ENCODE measurements around the gene SCLY. TPM values are rescaled to one million over a fixed set of nuclear protein-coding genes. Genes with fewer than 3 reads are reported as not detected.

SCLY gene
- total RNA-seq, 4 donors from 2014 or later, result 13.6 to 23.3 (median 17.6) TPM

DNA sequence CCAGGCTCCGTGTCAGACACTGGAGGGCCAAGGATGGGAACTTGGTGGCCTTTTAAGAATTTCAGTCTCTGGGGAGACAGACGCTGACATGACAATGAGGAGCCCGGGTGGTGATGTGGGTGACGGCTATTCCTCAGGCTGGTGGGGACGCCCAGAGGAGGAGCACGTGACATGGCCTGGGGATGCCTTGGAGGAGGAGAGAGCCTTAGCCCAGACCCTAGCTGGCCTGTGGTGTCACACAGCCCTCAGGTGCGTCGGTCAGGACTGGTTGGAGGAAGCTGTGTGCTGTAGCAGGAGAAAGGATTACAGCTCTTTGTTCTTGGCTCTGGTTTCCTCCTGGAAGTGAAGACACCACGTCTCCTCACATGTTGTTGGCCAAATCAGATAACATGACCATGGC is 40.0 kb upstream of the SCLY start:
- Histone ChIP-seq H3K27ac (no peak overlapping the region), H3K4me3 (no peak overlapping the region), H3K4me1 (no peaks in the 10 kb centered on the region), H3K27me3 (no peaks in the 10 kb centered on the region), H3K9me3 (no peaks in the 10 kb centered on the region), H3K36me3 (peaks cover 0 to 37% (median 0%) of the 10 kb centered on the region in 3 donors)
- 96 to 97% methylated on average over 9 of the region's 9 CpGs for WGBS, 2 donors
- TF ChIP-seq POLR2A (IDR thresholded peaks at IDR 0.05), result no peak
- TF ChIP-seq, protein P1, sequence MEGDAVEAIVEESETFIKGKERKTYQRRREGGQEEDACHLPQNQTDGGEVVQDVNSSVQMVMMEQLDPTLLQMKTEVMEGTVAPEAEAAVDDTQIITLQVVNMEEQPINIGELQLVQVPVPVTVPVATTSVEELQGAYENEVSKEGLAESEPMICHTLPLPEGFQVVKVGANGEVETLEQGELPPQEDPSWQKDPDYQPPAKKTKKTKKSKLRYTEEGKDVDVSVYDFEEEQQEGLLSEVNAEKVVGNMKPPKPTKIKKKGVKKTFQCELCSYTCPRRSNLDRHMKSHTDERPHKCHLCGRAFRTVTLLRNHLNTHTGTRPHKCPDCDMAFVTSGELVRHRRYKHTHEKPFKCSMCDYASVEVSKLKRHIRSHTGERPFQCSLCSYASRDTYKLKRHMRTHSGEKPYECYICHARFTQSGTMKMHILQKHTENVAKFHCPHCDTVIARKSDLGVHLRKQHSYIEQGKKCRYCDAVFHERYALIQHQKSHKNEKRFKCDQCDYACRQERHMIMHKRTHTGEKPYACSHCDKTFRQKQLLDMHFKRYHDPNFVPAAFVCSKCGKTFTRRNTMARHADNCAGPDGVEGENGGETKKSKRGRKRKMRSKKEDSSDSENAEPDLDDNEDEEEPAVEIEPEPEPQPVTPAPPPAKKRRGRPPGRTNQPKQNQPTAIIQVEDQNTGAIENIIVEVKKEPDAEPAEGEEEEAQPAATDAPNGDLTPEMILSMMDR (IDR thresholded peaks at IDR 0.05), result no peak
- no peak for TF ChIP-seq EP300 (IDR thresholded peaks at IDR 0.05)
- DNase-seq (ENCODE audit: low spot score in 2 of 2), result no peak

DNA sequence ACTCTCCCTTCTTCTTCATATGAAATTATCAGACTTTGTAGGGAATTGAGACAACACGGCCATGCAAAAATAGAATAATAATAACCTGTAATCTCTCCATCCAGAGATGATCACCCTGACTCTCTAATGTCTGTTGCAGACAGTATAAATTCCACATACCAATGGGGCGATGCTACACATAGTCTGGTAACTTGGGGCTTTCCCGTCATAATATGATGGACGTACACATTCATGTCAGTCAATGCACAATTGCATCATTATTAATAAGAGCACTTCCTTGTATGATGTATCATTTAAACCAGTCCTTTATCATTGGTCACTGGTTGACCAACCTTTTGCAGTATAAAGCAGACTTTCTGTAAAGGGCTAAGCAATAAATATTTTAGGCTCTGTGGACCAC is 39.5 kb upstream of the SCLY start:
- TF ChIP-seq EP300 (IDR thresholded peaks at IDR 0.05), result no peak
- TF ChIP-seq POLR2A (IDR thresholded peaks at IDR 0.05), result no peak
- TF ChIP-seq, protein P1 (IDR thresholded peaks at IDR 0.05), result no peak
- Histone ChIP-seq H3K27ac (no peak overlapping the region), H3K36me3 (peaks cover 0 to 42% (median 0%) of the 10 kb centered on the region in 3 donors), H3K4me1 (no peaks in the 10 kb centered on the region), H3K4me3 (no peak overlapping the region), H3K9me3 (no peaks in the 10 kb centered on the region), H3K27me3 (no peaks in the 10 kb centered on the region)
- DNase-seq (ENCODE audit: low spot score in 2 of 2), result no peak
- 76 to 82% methylated on average over 4 of the region's 4 CpGs for WGBS, 2 donors

DNA sequence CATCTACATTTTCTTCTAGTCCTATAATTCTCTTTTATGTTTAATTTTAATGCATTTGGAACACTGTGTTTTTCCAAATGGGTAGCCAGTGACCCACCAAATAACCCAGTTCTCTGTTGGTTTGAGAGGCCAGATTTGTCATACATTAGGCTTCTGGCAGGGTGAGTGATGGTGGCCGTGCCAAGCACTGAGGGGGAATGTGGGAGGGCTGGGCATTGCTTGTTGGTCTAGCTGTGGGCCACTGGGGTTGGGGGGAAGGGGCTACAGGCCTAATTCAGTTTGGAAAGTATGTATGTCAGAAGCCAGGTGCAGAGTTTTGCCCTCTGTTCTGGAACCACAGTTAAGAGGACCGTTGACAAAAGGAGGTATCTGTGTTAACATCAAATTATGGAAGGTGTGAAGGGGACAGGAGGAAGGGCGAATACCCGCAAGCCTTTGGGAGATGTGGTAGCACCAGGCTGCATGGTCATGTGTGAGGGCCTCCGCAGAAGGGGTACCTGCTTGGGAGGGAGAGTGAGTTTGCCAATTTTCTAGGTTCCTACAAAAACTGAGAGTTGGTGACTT is 38.1 kb upstream of the SCLY start:
- WGBS, 2 donors, result 81 to 85% methylated on average over 5 of the region's 5 CpGs
- no peak for DNase-seq (ENCODE audit: low spot score in 2 of 2)

DNA sequence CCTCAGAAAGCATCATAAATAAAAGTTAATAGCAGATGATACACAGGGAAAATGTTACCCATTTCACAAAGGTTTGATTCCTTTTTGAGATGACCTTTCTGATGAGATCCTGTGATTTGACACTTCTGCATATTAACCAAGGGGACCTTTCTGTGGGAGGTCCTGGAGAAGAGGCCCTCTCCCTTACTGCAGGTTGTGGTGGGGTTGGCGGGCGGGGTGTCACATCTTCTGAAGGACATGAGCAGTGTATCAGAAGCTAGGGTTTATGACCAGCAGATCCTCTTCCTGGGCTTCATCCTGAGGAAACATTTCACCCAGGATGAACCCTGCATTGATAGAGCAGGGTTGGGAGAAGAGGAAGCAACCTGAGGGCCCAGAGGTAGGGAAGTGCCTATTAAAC is 37.2 kb upstream of the SCLY start:
- Histone ChIP-seq H3K36me3 (peaks cover 0 to 51% (median 0%) of the 10 kb centered on the region in 3 donors), H3K27me3 (no peaks in the 10 kb centered on the region), H3K4me3 (no peak overlapping the region), H3K4me1 (no peaks in the 10 kb centered on the region), H3K27ac (no peak overlapping the region), H3K9me3 (no peaks in the 10 kb centered on the region)
- TF ChIP-seq, protein P1 (IDR thresholded peaks at IDR 0.05), result no peak
- no peak for TF ChIP-seq POLR2A (IDR thresholded peaks at IDR 0.05)
- no peak for TF ChIP-seq EP300 (IDR thresholded peaks at IDR 0.05)
- no peak for DNase-seq (ENCODE audit: low spot score in 2 of 2)
- WGBS, 2 donors, result 97% methylated on average over 2 of the region's 2 CpGs

More for the DNA sequence above, 38.1 kb upstream of the SCLY start:
- no peaks in the 10 kb centered on the region for H3K4me1 ChIP-seq
- peaks cover 0 to 52% (median 0%) of the 10 kb centered on the region in 3 donors for H3K36me3 ChIP-seq
- no peaks in the 10 kb centered on the region for H3K27me3 ChIP-seq
- no peaks in the 10 kb centered on the region for H3K9me3 ChIP-seq
- no peak overlapping the region for H3K4me3 ChIP-seq
- peak overlapping the region in 1 of 4 donors; percentile 18 for H3K27ac ChIP-seq
- no peak for TF ChIP-seq POLR2A (IDR thresholded peaks at IDR 0.05)
- no peak for TF ChIP-seq EP300 (IDR thresholded peaks at IDR 0.05)
- TF ChIP-seq, protein P1 (IDR thresholded peaks at IDR 0.05), result no peak

DNA sequence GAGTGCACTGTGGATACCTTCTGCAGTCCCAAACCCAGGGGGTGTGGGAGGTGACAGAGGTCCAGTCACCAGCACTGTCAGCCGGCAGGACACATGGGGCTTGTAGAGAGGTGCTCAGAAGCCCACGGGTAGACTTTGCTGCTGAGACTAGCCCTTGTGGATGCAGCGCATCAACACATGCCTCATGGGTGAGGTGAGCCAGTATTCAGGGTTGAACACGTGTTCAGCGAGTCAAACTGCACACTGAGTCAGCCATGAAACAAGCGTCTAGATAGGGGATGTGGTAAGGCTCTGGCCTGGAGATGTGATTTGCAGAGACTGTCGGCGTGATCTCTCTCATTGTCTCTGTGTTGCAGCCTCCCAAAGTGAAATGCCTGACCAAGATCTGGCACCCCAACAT is 35.8 kb upstream of the SCLY start:
- Histone ChIP-seq H3K9me3 (no peaks in the 10 kb centered on the region), H3K4me1 (no peaks in the 10 kb centered on the region), H3K36me3 (peaks cover 0 to 52% (median 0%) of the 10 kb centered on the region in 3 donors), H3K4me3 (no peak overlapping the region), H3K27me3 (no peaks in the 10 kb centered on the region), H3K27ac (no peak overlapping the region)
- no peak for DNase-seq (ENCODE audit: low spot score in 2 of 2)
- 86 to 88% methylated on average over 6 to 8 of the region's 8 CpGs for WGBS, 2 donors
- TF ChIP-seq EP300 (IDR thresholded peaks at IDR 0.05) (no peak), POLR2A (IDR thresholded peaks at IDR 0.05) (no peak)
- TF ChIP-seq, protein P1 (IDR thresholded peaks at IDR 0.05), result no peak
